Nephron (organoid): ENCODE measurements around the gene PTGES2.

Experiments
- H3K27ac Mint-ChIP-seq, 3 experiments: 2 replicates each; pipeline ENCODE4 v1.8.0; 2020; ENCODE audit warnings: mixed read lengths in 3 of 3, mild to moderate bottlenecking in 2 of 3, moderate library complexity in 1 of 3
- H3K27me3 Mint-ChIP-seq: 2 replicates; pipeline ENCODE4 v1.8.0; 2021; ENCODE audit warnings: low read depth, mild to moderate bottlenecking, moderate library complexity, mixed read lengths
- H3K36me3 Mint-ChIP-seq: 2 replicates; pipeline ENCODE4 v1.8.0; 2020; ENCODE audit warnings: low read depth, mixed read lengths
- H3K4me1 Mint-ChIP-seq: 2 replicates; pipeline ENCODE4 v1.8.0; 2020; ENCODE audit warnings: mixed read lengths
- H3K4me3 Mint-ChIP-seq, 3 experiments: 2 replicates each; pipeline ENCODE4 v1.8.0; 2020; ENCODE audit warnings: mild to moderate bottlenecking in 3 of 3, mixed read lengths in 3 of 3, moderate library complexity in 2 of 3
- H3K9me3 Mint-ChIP-seq: 2 replicates; pipeline ENCODE4 v1.8.0; 2020; ENCODE audit warnings: mixed read lengths
- CTCF ChIP-seq, 3 experiments: fragments of 200-600 bp; sonication (generic); IDR thresholded peaks; one replicate each; pipeline ENCODE4 v1.5.0; 2021; ENCODE audit warnings: antibody characterized with exemption in 3 of 3; ENCODE audit not compliant: unreplicated experiment in 3 of 3

The PTGES2 gene

GRCh38 chr9:128108269-128109049 is 19.1 kb downstream of the PTGES2 start:
- Mint-ChIP-seq H3K27me3 (no peaks in the 10 kb centered on the region), H3K27ac (peak overlapping the region in 2 of 3 experiments; percentile 22 to 57)
- TF ChIP-seq CTCF (IDR thresholded peaks at IDR 0.05; ENCODE audit: unreplicated experiment in 3 of 3): no peak

GRCh38 chr9:128107468-128108268 is 19.9 kb downstream of the PTGES2 start:
- Mint-ChIP-seq H3K27me3 (no peaks in the 10 kb centered on the region), H3K9me3 (no peaks in the 10 kb centered on the region), H3K4me1 (peaks cover 44% of the 10 kb centered on the region), H3K4me3 (no peak overlapping the region), H3K27ac (peak overlapping the region in 1 of 3 experiments; percentile 22), H3K36me3 (peaks cover 32% of the 10 kb centered on the region)
- TF ChIP-seq CTCF (IDR thresholded peaks at IDR 0.05; ENCODE audit: unreplicated experiment in 3 of 3): no peak

More at GRCh38 chr9:128108269-128109049, 19.1 kb downstream of the PTGES2 start:
- Mint-ChIP-seq H3K4me3 (no peak overlapping the region), H3K36me3 (peaks cover 29% of the 10 kb centered on the region), H3K4me1 (peaks cover 36% of the 10 kb centered on the region), H3K9me3 (no peaks in the 10 kb centered on the region)

- H3K36me3 Mint-ChIP-seq: peaks cover 38% of the 10 kb centered on the region
- no peak overlapping the region for H3K4me3 Mint-ChIP-seq
- H3K9me3 Mint-ChIP-seq: no peaks in the 10 kb centered on the region
- TF ChIP-seq CTCF (IDR thresholded peaks at IDR 0.05; ENCODE audit: unreplicated experiment in 3 of 3): no peak
- H3K27ac Mint-ChIP-seq: no peak overlapping the region
- no peaks in the 10 kb centered on the region for H3K27me3 Mint-ChIP-seq
- H3K4me1 Mint-ChIP-seq: peaks cover 51% of the 10 kb centered on the region
Observed at GRCh38 chr9:128106940-128107467, 20.5 kb downstream of the PTGES2 start.

- no peak overlapping the region for H3K27ac Mint-ChIP-seq
- no peak for TF ChIP-seq CTCF (IDR thresholded peaks at IDR 0.05; ENCODE audit: unreplicated experiment in 3 of 3)
- no peaks in the 10 kb centered on the region for H3K9me3 Mint-ChIP-seq
- H3K4me1 Mint-ChIP-seq: peaks cover 56% of the 10 kb centered on the region
- H3K27me3 Mint-ChIP-seq: no peaks in the 10 kb centered on the region
- peaks cover 38% of the 10 kb centered on the region for H3K36me3 Mint-ChIP-seq
- H3K4me3 Mint-ChIP-seq: no peak overlapping the region
Observed at GRCh38 chr9:128106181-128106939, 21.2 kb downstream of the PTGES2 start.

GRCh38 chr9:128105538-128106175 is 21.9 kb downstream of the PTGES2 start:
- Mint-ChIP-seq H3K36me3 (peaks cover 40% of the 10 kb centered on the region), H3K9me3 (no peaks in the 10 kb centered on the region), H3K4me3 (no peak overlapping the region), H3K27ac (no peak overlapping the region), H3K27me3 (no peaks in the 10 kb centered on the region), H3K4me1 (peaks cover 60% of the 10 kb centered on the region)
- no peak for TF ChIP-seq CTCF (IDR thresholded peaks at IDR 0.05; ENCODE audit: unreplicated experiment in 3 of 3)
